ENCODE data around the gene DAB2. TPM values are rescaled to one million over a fixed set of nuclear protein-coding genes. Genes with fewer than 3 reads are reported as not detected.

DAB2 gene
- total and polyA plus RNA-seq, 8 donors: 96.8 to 162 (median 120) TPM

GRCh38 chr5:39446231-39446630 lies 21.5 kb upstream of the DAB2 start:
- no peak for TF ChIP-seq CTCF (IDR thresholded peaks at IDR 0.05)
- Histone ChIP-seq H3K27me3 (no peaks in the 10 kb centered on the region), H3K9me3 (no peaks in the 10 kb centered on the region), H3K27ac (no peak overlapping the region), H3K4me3 (no peak overlapping the region), H3K4me1 (peaks cover 0 to 5% of the 10 kb centered on the region in 2 donors), H3K36me3 (no peaks in the 10 kb centered on the region)
- DNase-seq (no peak), ATAC-seq (no peak)
- intact Hi-C loops (cut with DNase I): no loop called here

- no peak overlapping the region for H3K4me3 ChIP-seq
- no peaks in the 10 kb centered on the region for H3K27me3 ChIP-seq
- H3K4me1 ChIP-seq: peaks cover 0 to 12% of the 10 kb centered on the region in 2 donors
- intact Hi-C loops (cut with DNase I): no loop called here
- peak; percentile 65 for ATAC-seq
- H3K9me3 ChIP-seq: no peaks in the 10 kb centered on the region
- H3K36me3 ChIP-seq: no peaks in the 10 kb centered on the region
- no peak for DNase-seq
- TF ChIP-seq CTCF (IDR thresholded peaks at IDR 0.05): no peak
- H3K27ac ChIP-seq: peak overlapping the region in 1 of 2 donors; percentile 58
Observed at GRCh38 chr5:39443911-39444310, 19.1 kb upstream of the DAB2 start.

- Histone ChIP-seq H3K4me3 (no peak overlapping the region), H3K9me3 (no peaks in the 10 kb centered on the region), H3K4me1 (peaks cover 0 to 12% of the 10 kb centered on the region in 2 donors), H3K36me3 (no peaks in the 10 kb centered on the region), H3K27ac (no peak overlapping the region), H3K27me3 (no peaks in the 10 kb centered on the region)
- ATAC-seq (peak; percentile 33), DNase-seq (no peak)
- TF ChIP-seq CTCF (IDR thresholded peaks at IDR 0.05): no peak
- intact Hi-C loops (cut with DNase I): no loop called here
Observed at GRCh38 chr5:39442991-39443390, 18.2 kb upstream of the DAB2 start.

DNA sequence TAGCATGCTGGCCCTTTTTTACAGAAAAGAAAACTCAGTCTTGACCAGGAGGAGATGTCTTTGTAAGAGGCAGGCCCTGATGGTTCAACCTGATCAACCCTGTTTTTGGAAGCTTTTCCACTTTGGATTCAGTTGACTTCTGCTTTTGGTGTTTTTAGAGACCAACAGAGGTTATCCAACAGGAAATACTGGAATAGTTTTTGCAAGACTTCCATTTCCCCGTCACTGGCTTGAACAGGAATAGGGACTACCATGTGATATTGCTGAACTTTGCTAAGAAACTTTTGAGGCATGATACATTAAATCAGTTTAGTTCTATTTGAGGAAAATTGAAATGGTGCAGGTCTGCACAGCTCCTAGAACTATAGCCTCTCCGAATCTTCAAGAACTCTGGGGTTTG lies 17.1 kb upstream of the DAB2 start:
- intact Hi-C loops (cut with DNase I): no loop called here
- H3K4me3 ChIP-seq: no peak overlapping the region
- ATAC-seq (no peak), DNase-seq (no peak)
- no peaks in the 10 kb centered on the region for H3K36me3 ChIP-seq
- peaks cover 0 to 20% of the 10 kb centered on the region in 2 donors for H3K4me1 ChIP-seq
- TF ChIP-seq CTCF (IDR thresholded peaks at IDR 0.05): no peak
- no peak overlapping the region for H3K27ac ChIP-seq
- H3K27me3 ChIP-seq: no peaks in the 10 kb centered on the region
- no peaks in the 10 kb centered on the region for H3K9me3 ChIP-seq

DNA sequence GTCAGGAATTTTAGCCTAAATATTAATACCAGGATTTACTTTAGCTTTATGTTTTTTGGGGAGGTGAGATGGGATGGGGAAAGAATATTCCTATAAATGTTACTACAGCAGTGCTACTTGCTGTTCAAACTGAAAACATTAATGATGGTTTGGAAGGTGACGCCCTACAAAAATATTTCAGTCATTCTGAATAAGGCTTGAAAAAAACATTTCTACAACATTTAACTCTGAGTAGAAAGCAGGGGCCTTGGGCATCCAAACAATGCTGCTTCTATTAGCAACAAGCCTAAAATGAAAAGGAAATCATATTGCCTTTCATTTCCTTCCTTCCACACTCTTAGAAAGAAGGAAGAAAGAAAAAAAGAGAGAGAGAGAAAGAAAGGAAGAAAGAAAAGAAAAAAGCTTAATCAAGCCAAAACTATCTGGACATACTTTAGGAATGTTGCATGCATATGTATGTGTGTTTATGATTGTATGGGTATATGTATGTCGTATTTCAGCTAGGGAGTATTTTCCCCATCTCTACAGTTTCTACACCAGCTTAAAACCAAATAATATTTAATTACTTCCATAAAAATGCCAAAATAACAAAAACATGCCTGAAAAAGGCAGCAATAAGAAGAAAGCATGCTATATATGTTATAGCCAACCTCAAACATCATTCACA lies 16.3 kb upstream of the DAB2 start:
- H3K9me3 ChIP-seq: no peaks in the 10 kb centered on the region
- H3K36me3 ChIP-seq: no peaks in the 10 kb centered on the region
- no peaks in the 10 kb centered on the region for H3K27me3 ChIP-seq
- no peak overlapping the region for H3K27ac ChIP-seq
- intact Hi-C loops (cut with DNase I): no loop called here
- DNase-seq: no peak
- no peak for ATAC-seq
- TF ChIP-seq CTCF (IDR thresholded peaks at IDR 0.05): no peak
- H3K4me1 ChIP-seq: peaks cover 0 to 20% of the 10 kb centered on the region in 2 donors
- H3K4me3 ChIP-seq: no peak overlapping the region

Data from left lung (tissue), 10 donors.